HFFc6 (cell line): ENCODE measurements around the gene PGLYRP3. TPM values are rescaled to one million over a fixed set of nuclear protein-coding genes. Genes with fewer than 3 reads are reported as not detected.

Source experiments
- DNase-seq: peaks from one replicate; pipeline ENCODE4 v3.0.0-alpha.2; 2018
- H3K27ac Mint-ChIP-seq: 2 replicates; pipeline ENCODE4 v1.8.0; 2020; ENCODE audit warnings: mild to moderate bottlenecking, mixed read lengths
- H3K27me3 Mint-ChIP-seq: 2 replicates; pipeline ENCODE4 v1.8.0; 2021; ENCODE audit warnings: mild to moderate bottlenecking, moderate library complexity, mixed read lengths; ENCODE audit not compliant: insufficient read depth
- H3K36me3 Mint-ChIP-seq: 2 replicates; pipeline ENCODE4 v1.8.0; 2021; ENCODE audit warnings: low read depth, mixed read lengths
- H3K4me1 Mint-ChIP-seq: 2 replicates; pipeline ENCODE4 v1.8.0; 2020; ENCODE audit warnings: low read depth, mixed read lengths
- H3K4me3 Mint-ChIP-seq: 2 replicates; pipeline ENCODE4 v1.8.0; 2020; ENCODE audit warnings: mild to moderate bottlenecking, moderate library complexity, mixed read lengths
- H3K9me3 Mint-ChIP-seq: 2 replicates; pipeline ENCODE4 v1.8.0; 2020; ENCODE audit warnings: mild to moderate bottlenecking, mixed read lengths
- total RNA-seq, 6 experiments: library from RNA; stranded (reverse); fragmentation: NEBNext Ultra II Directional; extraction: Animal tissue kit (Norgen Biotek cat#: 25700); gene quantifications; 2 replicates in 1 of 6; 3 replicates in 5 of 6; pipeline ENCODE4 v1.2.3, GENCODE V29; 2021
- TF ChIP-seq, protein P1 (sequence below): fragments of 200-600 bp; sonication (generic); IDR thresholded peaks from 2 replicates; pipeline ENCODE4 v1.5.0; 2021; ENCODE audit warnings: antibody characterized with exemption, mild to moderate bottlenecking

The PGLYRP3 gene
- total RNA-seq, 6 experiments from 2014 or later, result not detected

GRCh38 chr1:153359241-153359640 lies 46.5 kb upstream of the PGLYRP3 start:
- H3K4me3 Mint-ChIP-seq, result no peak overlapping the region
- DNase-seq, result no peak
- peaks cover 37% of the 10 kb centered on the region for H3K27me3 Mint-ChIP-seq
- H3K27ac Mint-ChIP-seq, result no peak overlapping the region
- TF ChIP-seq, protein P1, sequence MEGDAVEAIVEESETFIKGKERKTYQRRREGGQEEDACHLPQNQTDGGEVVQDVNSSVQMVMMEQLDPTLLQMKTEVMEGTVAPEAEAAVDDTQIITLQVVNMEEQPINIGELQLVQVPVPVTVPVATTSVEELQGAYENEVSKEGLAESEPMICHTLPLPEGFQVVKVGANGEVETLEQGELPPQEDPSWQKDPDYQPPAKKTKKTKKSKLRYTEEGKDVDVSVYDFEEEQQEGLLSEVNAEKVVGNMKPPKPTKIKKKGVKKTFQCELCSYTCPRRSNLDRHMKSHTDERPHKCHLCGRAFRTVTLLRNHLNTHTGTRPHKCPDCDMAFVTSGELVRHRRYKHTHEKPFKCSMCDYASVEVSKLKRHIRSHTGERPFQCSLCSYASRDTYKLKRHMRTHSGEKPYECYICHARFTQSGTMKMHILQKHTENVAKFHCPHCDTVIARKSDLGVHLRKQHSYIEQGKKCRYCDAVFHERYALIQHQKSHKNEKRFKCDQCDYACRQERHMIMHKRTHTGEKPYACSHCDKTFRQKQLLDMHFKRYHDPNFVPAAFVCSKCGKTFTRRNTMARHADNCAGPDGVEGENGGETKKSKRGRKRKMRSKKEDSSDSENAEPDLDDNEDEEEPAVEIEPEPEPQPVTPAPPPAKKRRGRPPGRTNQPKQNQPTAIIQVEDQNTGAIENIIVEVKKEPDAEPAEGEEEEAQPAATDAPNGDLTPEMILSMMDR, result no peak
- no peaks in the 10 kb centered on the region for H3K36me3 Mint-ChIP-seq
- no peaks in the 10 kb centered on the region for H3K9me3 Mint-ChIP-seq
- H3K4me1 Mint-ChIP-seq, result no peaks in the 10 kb centered on the region

GRCh38 chr1:153358691-153358975 lies 45.9 kb upstream of the PGLYRP3 start:
- H3K36me3 Mint-ChIP-seq, result no peaks in the 10 kb centered on the region
- H3K27ac Mint-ChIP-seq, result no peak overlapping the region
- no peaks in the 10 kb centered on the region for H3K9me3 Mint-ChIP-seq
- no peak overlapping the region for H3K4me3 Mint-ChIP-seq
- H3K27me3 Mint-ChIP-seq, result peaks cover 34% of the 10 kb centered on the region
- DNase-seq, result no peak
- no peaks in the 10 kb centered on the region for H3K4me1 Mint-ChIP-seq
- TF ChIP-seq, protein P1, result no peak

- TF ChIP-seq, protein P1, result no peak
- no peak for DNase-seq
- H3K27ac Mint-ChIP-seq, result no peak within 1 kb of the TSS
- no peaks in the 10 kb centered on the region for H3K4me1 Mint-ChIP-seq
- no peak within 1 kb of the TSS for H3K4me3 Mint-ChIP-seq
- no peaks in the 10 kb centered on the region for H3K36me3 Mint-ChIP-seq
- no peaks in the 10 kb centered on the region for H3K9me3 Mint-ChIP-seq
- H3K27me3 Mint-ChIP-seq, result peaks cover 30% of the 10 kb centered on the region
Measured at GRCh38 chr1:153357853-153358690, 45.3 kb upstream of the PGLYRP3 start, which contains the start of gene S100A9. S100A9 (plus strand) TSS chr1:153357854; CDS start chr1:153358284, 430 bp downstream.

GRCh38 chr1:153357076-153357852 lies 44.5 kb upstream of the PGLYRP3 start:
- Mint-ChIP-seq H3K4me1 (no peaks in the 10 kb centered on the region), H3K9me3 (no peaks in the 10 kb centered on the region), H3K27me3 (peaks cover 29% of the 10 kb centered on the region), H3K27ac (no peak overlapping the region), H3K36me3 (no peaks in the 10 kb centered on the region), H3K4me3 (no peak overlapping the region)
- TF ChIP-seq, protein P1, result peak; percentile 20; the same call in 1 of the 2 replicates
- DNase-seq, result no peak

- Mint-ChIP-seq H3K27ac (no peak overlapping the region), H3K4me3 (no peak overlapping the region), H3K4me1 (no peaks in the 10 kb centered on the region), H3K9me3 (no peaks in the 10 kb centered on the region), H3K36me3 (no peaks in the 10 kb centered on the region), H3K27me3 (peaks cover 32% of the 10 kb centered on the region)
- TF ChIP-seq, protein P1, result no peak; the same call in 1 of the 2 replicates
- no peak for DNase-seq
Measured at GRCh38 chr1:153356392-153357075, 43.8 kb upstream of the PGLYRP3 start.
